Measurements from ENCODE around the gene SMIM13.

Gene SMIM13

GRCh38 chr6:11151488-11151887 lies 57.9 kb downstream of the SMIM13 start:
- no peak for TF ChIP-seq CEBPB (IDR thresholded peaks at IDR 0.05)
- TF ChIP-seq TCF12 (IDR thresholded peaks at IDR 0.05; ENCODE audit: low read depth) = no peak

DNA sequence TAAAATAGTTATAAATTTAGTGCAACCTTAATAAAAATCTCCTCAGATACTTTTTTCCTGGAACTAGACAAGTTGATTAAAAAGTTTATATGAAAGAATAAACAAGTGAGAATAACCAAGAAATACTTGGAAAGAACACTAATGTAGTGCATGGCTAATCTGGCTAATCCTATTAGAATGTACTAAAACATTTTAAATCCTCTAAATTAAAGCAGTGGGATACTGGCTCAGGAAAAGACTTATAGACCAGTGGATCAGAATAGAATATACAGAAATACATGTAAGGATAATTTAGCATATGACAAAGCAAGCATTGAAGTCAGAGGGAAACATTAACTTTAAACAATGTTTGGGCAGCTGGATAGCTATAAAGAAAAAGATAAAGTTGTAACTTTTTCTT lies 58.9 kb downstream of the SMIM13 start:
- no peak for TF ChIP-seq EP300 (IDR thresholded peaks at IDR 0.05; ENCODE audit: borderline replicate concordance)
- no peak for TF ChIP-seq FOXM1 (IDR thresholded peaks at IDR 0.05; ENCODE audit: borderline replicate concordance, low read depth)
- TF ChIP-seq CEBPB (IDR thresholded peaks at IDR 0.05) = no peak
- TF ChIP-seq CREB1 (IDR thresholded peaks at IDR 0.05; ENCODE audit: low read depth) = no peak
- TF ChIP-seq NFIC (IDR thresholded peaks at IDR 0.05) = no peak
- TF ChIP-seq, protein P1, sequence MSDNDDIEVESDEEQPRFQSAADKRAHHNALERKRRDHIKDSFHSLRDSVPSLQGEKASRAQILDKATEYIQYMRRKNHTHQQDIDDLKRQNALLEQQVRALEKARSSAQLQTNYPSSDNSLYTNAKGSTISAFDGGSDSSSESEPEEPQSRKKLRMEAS (IDR thresholded peaks at IDR 0.05) = no peak
- no peak for TF ChIP-seq REST (IDR thresholded peaks at IDR 0.05; ENCODE audit: low read depth)
- TF ChIP-seq ZBTB7A (IDR thresholded peaks at IDR 0.05; ENCODE audit: low read depth) = no peak
- TF ChIP-seq EGR1 (IDR thresholded peaks at IDR 0.05) = no peak
- no peak for TF ChIP-seq TEAD4 (IDR thresholded peaks at IDR 0.05)
- no peak for TF ChIP-seq TAF1 (IDR thresholded peaks at IDR 0.05; ENCODE audit: low read depth)
- TF ChIP-seq YY1 (IDR thresholded peaks at IDR 0.05; ENCODE audit: low read depth) = no peak
- TF ChIP-seq TCF12 (IDR thresholded peaks at IDR 0.05; ENCODE audit: low read depth) = no peak
- TF ChIP-seq USF1 (IDR thresholded peaks at IDR 0.05) = no peak
- TF ChIP-seq RAD21 (IDR thresholded peaks at IDR 0.05; ENCODE audit: low read depth) = no peak

DNA sequence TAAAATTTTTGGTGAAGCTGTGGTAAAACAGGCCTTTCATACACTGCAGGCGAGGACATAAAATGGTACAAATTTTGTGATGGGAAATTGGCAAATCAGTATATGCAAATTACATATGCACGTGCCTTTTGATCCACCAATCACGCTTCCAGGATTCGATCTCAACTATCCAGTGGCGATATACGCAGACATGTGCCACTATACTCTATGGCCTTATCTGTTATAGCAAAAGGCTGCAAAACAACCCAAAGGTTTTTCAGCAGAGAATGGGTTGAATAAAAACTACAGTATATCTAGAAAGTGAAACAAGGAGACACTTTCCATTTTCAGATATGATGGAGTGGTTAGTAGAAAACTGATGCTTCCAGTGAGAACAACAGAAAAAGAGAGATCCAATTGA lies 59.8 kb downstream of the SMIM13 start:
- TF ChIP-seq TAF1 (IDR thresholded peaks at IDR 0.05; ENCODE audit: low read depth) (no peak), TCF12 (IDR thresholded peaks at IDR 0.05; ENCODE audit: low read depth) (no peak), NFIC (IDR thresholded peaks at IDR 0.05) (no peak), TEAD4 (IDR thresholded peaks at IDR 0.05) (no peak), RAD21 (IDR thresholded peaks at IDR 0.05; ENCODE audit: low read depth) (no peak)

DNA sequence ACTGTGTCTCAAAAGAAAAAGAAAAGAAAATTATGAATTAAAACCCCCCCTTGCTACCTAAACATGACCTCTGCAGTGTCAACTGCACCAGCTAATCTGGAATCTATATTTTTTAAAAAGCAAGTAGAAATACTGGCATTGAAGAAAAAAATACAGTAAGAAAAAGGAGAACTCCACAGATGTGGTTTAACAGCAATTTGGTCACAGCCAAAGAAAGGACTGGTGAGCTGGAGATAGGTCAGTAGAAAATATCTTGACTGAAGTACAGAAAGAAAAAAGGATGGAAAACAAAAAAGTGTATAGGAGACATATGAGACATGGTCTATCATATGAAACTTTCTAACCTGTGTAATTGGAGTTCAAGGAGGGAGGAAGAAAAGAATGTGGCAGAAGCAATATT lies 62.0 kb downstream of the SMIM13 start:
- no peak for TF ChIP-seq TAF1 (IDR thresholded peaks at IDR 0.05; ENCODE audit: low read depth)

DNA sequence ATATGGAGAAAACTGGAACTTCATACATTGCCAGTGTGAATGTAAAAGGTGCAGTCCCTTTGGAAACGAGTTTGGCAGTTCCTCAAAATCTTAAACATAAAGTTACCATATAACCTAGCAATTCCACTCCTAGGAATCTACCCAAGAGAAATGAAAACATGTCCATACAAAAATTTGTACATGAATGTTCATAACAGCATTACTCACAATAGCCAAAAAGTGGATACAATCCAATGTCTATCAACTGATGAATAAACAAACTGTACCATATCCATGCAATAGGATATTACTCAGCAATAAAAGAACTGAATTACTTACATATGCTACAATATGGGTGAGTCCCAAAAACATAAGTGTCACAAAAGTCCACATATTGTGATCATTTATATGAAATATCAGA lies 66.6 kb downstream of the SMIM13 start:
- TF ChIP-seq EP300 (IDR thresholded peaks at IDR 0.05; ENCODE audit: borderline replicate concordance) = no peak
- TF ChIP-seq RAD21 (IDR thresholded peaks at IDR 0.05; ENCODE audit: low read depth) = no peak
- TF ChIP-seq ZBTB7A (IDR thresholded peaks at IDR 0.05; ENCODE audit: low read depth) = no peak
- TF ChIP-seq REST (IDR thresholded peaks at IDR 0.05; ENCODE audit: low read depth) = no peak
- TF ChIP-seq CEBPB (IDR thresholded peaks at IDR 0.05) = no peak
- TF ChIP-seq FOXM1 (IDR thresholded peaks at IDR 0.05; ENCODE audit: borderline replicate concordance, low read depth) = no peak
- no peak for TF ChIP-seq EGR1 (IDR thresholded peaks at IDR 0.05)
- no peak for TF ChIP-seq TEAD4 (IDR thresholded peaks at IDR 0.05)
- no peak for TF ChIP-seq YY1 (IDR thresholded peaks at IDR 0.05; ENCODE audit: low read depth)
- no peak for TF ChIP-seq CREB1 (IDR thresholded peaks at IDR 0.05; ENCODE audit: low read depth)
- no peak for TF ChIP-seq TAF1 (IDR thresholded peaks at IDR 0.05; ENCODE audit: low read depth)
- TF ChIP-seq TCF12 (IDR thresholded peaks at IDR 0.05; ENCODE audit: low read depth) = no peak

DNA sequence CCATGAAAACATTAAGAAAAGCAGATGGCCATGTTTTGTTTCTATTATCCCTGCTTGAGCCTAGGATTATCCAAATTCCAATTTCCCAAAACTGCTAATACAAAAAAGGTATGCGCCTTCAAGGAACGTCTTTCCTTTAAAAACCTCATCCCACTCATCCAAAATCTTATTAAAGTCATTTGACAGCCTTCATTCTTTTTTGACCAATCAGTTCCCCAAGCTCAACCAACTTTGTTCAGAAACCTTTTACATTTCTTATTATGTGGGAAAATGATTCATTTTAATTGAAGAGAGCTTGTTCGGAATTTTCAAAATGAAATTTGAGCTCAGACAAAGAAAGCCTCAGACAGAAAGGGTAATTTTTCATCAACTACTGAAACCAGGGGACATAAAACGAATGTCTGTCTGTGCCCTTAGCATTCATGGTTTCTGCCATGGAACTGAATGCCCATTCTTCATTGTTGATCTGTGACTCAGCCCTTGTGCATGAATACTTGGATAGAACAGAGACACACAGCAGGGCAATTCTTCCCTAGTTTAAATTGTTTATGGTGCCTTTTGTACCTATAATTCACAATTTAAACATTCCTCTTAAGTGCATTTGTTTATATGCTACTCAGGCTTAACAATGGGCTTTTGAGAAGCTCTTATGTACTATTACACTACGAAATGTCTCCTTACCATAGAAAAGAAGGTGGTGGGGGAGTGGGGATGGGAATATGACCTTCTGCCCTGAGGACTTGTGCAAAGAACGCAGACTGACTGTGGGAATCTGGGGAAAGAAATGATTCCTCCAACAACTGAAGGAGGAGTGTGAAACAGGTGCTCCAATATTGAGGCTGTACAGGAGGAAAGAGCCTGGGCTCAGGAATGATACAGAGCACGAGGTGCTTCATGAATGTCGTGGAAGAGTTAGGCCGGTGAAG lies 67.7 kb downstream of the SMIM13 start:
- TF ChIP-seq YY1 (IDR thresholded peaks at IDR 0.05; ENCODE audit: low read depth) (peak; percentile 43; the same call in 1 of the 2 replicates), CREB1 (IDR thresholded peaks at IDR 0.05; ENCODE audit: low read depth) (no peak), EP300 (IDR thresholded peaks at IDR 0.05; ENCODE audit: borderline replicate concordance) (peak; percentile 92), NFIC (IDR thresholded peaks at IDR 0.05) (peak; percentile 75), FOXM1 (IDR thresholded peaks at IDR 0.05; ENCODE audit: borderline replicate concordance, low read depth) (peak; percentile 88), REST (IDR thresholded peaks at IDR 0.05; ENCODE audit: low read depth) (no peak), TCF12 (IDR thresholded peaks at IDR 0.05; ENCODE audit: low read depth) (peak; percentile 83), TEAD4 (IDR thresholded peaks at IDR 0.05) (peak; percentile 78)
- TF ChIP-seq, protein P1 (IDR thresholded peaks at IDR 0.05) = 0 out of 2 replicates have a peak, but pooled peaks have one; percentile 20

Measured in Ishikawa (cell line).